HAP-1 (cell line): Measurements from ENCODE around the gene CRYGD.

Experiments
- DNase-seq, 2 experiments: peaks; one replicate each; pipeline ENCODE4 v3.0.0-alpha.2; 2016 to 2020; ENCODE audit warnings: low spot score in 2 of 2
- H3K27me3 ChIP-seq: fragments of 250-450 bp; sonication (Bioruptor Pico); 2 replicates; pipeline ENCODE4 v1.5.1; 2020; ENCODE audit warnings: low read depth, mild to moderate bottlenecking, moderate library complexity
- H3K36me3 ChIP-seq: fragments of 250-450 bp; sonication (Bioruptor Pico); replicated peaks from 2 replicates; pipeline ENCODE4 v1.5.1; 2020; ENCODE audit warnings: mild to moderate bottlenecking
- H3K4me1 ChIP-seq: fragments of 250-450 bp; sonication (Bioruptor Pico); 2 replicates; pipeline ENCODE4 v1.5.1; 2020; ENCODE audit warnings: mild to moderate bottlenecking
- H3K4me3 ChIP-seq: fragments of 250-450 bp; sonication (Bioruptor Pico); 2 replicates; pipeline ENCODE4 v1.5.1; 2020; ENCODE audit warnings: mild to moderate bottlenecking, moderate library complexity
- H3K9me3 ChIP-seq: fragments of 250-450 bp; sonication (Bioruptor Pico); 2 replicates; pipeline ENCODE4 v1.5.1; 2020; ENCODE audit warnings: mild to moderate bottlenecking, moderate library complexity
- in situ Hi-C: fragments of 300-500 bp; cut with MboI; formaldehyde crosslinking; loops from 3 replicates; pipeline ENCODE4 v1.14.3; 2020; ENCODE audit warnings: low sequenced_read_pairs, inconsistent platforms, mixed read lengths

CRYGD gene

DNA sequence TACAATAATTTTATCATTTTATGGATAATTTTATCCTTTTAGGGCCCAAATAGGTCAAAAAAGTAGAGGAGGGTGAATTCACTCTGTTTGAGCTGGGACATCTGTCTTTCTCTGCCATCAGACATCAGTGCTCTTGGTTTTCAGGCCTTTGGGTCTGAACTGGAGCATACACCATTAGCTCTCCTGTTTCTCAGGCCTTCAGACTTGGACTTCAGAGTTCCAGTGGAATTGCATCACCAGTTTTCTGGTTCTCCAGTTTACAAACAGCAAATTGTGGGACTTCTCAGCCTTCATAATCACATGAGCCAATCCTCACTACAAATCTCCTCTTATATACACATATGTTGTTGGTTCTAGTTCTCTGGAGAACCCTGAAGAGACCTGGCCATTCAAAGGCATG, 33.9 kb downstream of the CRYGD start:
- in situ Hi-C loops = no loop called here
- DNase-seq = no peak
- H3K4me3 ChIP-seq = no peak overlapping the region
- H3K9me3 ChIP-seq = no peaks in the 10 kb centered on the region
- H3K4me1 ChIP-seq = no peaks in the 10 kb centered on the region; the same call in 1 of the 2 replicates
- no peaks in the 10 kb centered on the region for H3K27me3 ChIP-seq
- H3K36me3 ChIP-seq = no peaks in the 10 kb centered on the region

DNA sequence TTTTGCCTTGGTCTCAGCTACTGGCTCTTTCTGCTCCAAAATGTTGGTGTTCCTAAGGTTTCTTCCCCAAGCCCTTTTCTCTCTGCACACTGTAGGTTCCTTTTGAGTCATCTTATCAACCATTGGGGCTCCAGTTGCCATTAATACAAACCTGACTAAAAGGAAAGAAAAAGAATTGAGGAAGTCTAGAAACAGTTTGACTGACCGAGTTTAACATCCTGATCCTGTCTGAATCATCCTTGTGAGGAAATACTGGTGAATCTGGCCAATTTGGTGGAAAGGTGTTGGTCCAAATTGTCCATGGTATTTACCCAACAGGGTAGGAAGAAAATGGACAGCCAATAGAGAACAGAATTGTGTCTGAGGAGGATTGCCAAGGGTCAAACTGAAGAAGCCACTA, 38.3 kb downstream of the CRYGD start:
- in situ Hi-C loops = no loop called here
- Histone ChIP-seq H3K4me3 (no peak overlapping the region), H3K4me1 (no peaks in the 10 kb centered on the region; the same call in 1 of the 2 replicates), H3K9me3 (no peaks in the 10 kb centered on the region), H3K36me3 (no peaks in the 10 kb centered on the region), H3K27me3 (peaks cover 5% of the 10 kb centered on the region; the same call in 1 of the 2 replicates)
- no peak for DNase-seq

DNA sequence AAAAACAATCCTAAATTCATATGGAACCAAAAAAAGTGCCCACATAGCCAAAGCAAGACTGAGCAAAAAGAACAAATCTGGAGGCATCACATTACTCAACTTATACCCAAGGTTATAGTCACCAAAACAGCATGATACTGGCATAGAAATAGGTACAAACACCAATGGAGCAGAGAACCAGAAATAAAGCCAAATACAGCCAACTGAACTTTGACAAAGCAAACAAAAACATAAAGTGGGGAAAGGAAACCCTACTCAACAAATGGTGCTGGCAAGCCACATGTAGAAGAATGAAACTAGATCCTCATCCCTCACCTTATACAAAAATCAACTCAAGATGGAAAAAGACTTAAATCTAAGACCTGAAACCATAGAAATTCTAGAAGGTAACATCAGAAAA, 40.5 kb downstream of the CRYGD start:
- Histone ChIP-seq H3K4me3 (no peak overlapping the region), H3K36me3 (no peaks in the 10 kb centered on the region), H3K27me3 (peaks cover 7% of the 10 kb centered on the region; the same call in 1 of the 2 replicates), H3K9me3 (no peaks in the 10 kb centered on the region), H3K4me1 (no peaks in the 10 kb centered on the region)
- in situ Hi-C loops = no loop called here
- no peak for DNase-seq

DNA sequence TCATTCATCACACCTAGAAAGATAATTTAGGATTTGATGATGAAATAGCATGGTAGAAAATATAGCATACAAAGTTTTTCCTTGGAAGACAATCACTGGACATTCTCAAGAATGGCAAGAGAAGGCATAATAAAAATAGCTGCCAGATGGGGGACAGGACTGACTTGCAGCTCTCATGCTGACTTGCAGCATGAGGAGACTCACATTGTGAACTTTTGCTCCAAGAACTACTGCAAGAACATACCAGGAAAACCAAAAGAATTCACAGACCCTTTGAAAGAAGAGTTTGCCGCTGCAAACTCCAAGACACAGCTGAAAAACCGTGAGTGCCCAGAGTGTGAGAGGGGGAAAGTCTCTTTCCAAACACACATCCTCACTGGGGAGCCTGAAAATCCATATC, 47.0 kb downstream of the CRYGD start:
- no peaks in the 10 kb centered on the region for H3K9me3 ChIP-seq
- in situ Hi-C loops = no loop called here
- DNase-seq = no peak
- no peaks in the 10 kb centered on the region for H3K36me3 ChIP-seq
- H3K4me1 ChIP-seq = no peaks in the 10 kb centered on the region
- H3K4me3 ChIP-seq = no peak overlapping the region
- peaks cover 4% of the 10 kb centered on the region; the same call in 1 of the 2 replicates for H3K27me3 ChIP-seq

DNA sequence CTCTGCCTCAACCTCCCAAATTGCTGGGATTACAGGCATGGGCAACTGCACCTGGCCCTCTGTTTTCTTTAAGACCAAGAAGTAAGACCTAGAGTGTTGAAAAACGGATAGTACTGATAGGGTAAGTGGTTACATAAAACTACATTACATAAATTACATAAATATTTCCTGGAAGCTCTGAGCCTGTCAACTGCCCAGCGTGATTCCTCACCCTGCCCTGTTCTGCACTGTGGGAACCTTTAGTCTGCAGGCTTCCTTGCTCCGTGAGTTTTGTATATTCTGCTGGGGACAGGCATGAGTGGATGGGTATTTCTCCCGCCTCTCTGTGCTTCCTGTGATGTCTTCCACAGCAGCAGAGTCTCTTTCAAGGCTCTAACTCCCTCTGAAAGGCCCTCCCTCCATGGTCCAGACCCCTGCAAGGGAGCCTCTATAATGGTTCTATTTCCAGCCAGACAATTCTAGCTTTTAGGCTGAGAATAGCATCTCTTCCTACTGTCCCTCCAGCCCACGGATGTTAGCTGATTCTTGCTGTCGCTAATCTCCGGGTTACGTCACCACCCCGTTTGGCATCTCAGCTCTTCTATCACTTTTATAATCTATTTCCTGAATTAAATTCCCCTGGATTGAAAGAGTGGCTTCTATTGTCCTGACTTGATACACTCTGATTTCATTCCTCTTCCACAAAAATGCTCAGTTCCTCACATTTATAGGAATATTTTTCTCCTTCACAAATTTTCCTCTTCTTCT, 49.5 kb downstream of the CRYGD start:
- Histone ChIP-seq H3K36me3 (no peaks in the 10 kb centered on the region), H3K27me3 (no peaks in the 10 kb centered on the region; the same call in 1 of the 2 replicates), H3K9me3 (no peaks in the 10 kb centered on the region), H3K4me3 (no peak overlapping the region), H3K4me1 (no peaks in the 10 kb centered on the region)
- no peak for DNase-seq
- in situ Hi-C loops = loop anchor here (5.0 kb wide), 1 partner anchor 327 kb away; no protein-coding TSS in a partner anchor

DNA sequence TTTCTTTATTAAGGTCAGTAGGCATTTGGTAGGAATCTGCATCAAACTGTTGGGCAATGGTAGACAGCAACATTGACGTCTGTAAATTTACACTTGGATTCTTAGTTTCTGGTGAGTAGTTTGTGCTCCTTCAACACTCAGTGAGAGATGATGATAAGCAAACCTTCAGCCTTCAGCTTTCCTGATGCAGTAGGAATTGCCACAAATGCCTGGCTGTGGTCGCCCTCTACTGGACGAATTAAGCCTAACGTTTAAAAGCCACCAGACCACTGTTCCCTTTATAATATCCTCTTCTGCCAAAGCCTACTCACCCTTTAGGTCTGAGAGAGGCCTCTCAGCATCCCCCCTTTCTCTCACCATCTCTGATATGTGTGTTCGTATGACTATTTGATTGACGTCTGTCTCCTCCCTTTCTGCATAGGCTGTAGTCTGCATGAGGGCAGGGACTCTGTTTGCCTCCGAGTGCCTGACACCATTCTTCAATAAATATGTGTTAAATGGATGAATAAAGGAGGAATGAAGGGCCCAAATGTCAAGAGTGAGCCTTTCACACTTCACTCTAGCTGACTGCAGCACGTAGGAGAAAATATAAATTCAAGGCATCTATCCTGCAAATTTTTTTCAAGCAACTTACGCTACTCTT, 52.0 kb downstream of the CRYGD start:
- peak; percentile 65 to 83 for DNase-seq
- in situ Hi-C loops = loop anchor here (5.0 kb wide), 1 partner anchor 325 kb away; no protein-coding TSS in a partner anchor
- H3K36me3 ChIP-seq = no peaks in the 10 kb centered on the region
- H3K4me3 ChIP-seq = no peak overlapping the region
- H3K4me1 ChIP-seq = no peaks in the 10 kb centered on the region
- H3K9me3 ChIP-seq = no peaks in the 10 kb centered on the region
- H3K27me3 ChIP-seq = no peaks in the 10 kb centered on the region; the same call in 1 of the 2 replicates
